Measurements from ENCODE around the gene USP5.

USP5 gene

GRCh38 chr12:6817098-6817497 is 34.9 kb upstream of the USP5 start:
- no peak for DNase-seq (ENCODE audit: low read depth)
- TF ChIP-seq CTCF (IDR thresholded peaks at IDR 0.05; ENCODE audit: low read depth, low read length, missing control alignments): no peak
- in situ Hi-C loops (cut with HindIII; ENCODE audit: low sequenced_read_pairs): no loop called here
- no peak overlapping the region for H3K4me3 ChIP-seq (ENCODE audit: low read depth, low read length)

GRCh38 chr12:6817662-6818157 is 34.2 kb upstream of the USP5 start:
- TF ChIP-seq CTCF (IDR thresholded peaks at IDR 0.05; ENCODE audit: low read depth, low read length, missing control alignments): no peak
- in situ Hi-C loops (cut with HindIII; ENCODE audit: low sequenced_read_pairs): no loop called here
- DNase-seq (ENCODE audit: low read depth): no peak
- H3K4me3 ChIP-seq (ENCODE audit: low read depth, low read length): no peak overlapping the region

- in situ Hi-C loops (cut with HindIII; ENCODE audit: low sequenced_read_pairs): no loop called here
- no peak for DNase-seq (ENCODE audit: low read depth)
These were observed 33.7 kb upstream of the USP5 start for GRCh38 chr12:6818222-6818621.

GRCh38 chr12:6818645-6819044 is 33.3 kb upstream of the USP5 start:
- DNase-seq (ENCODE audit: low read depth): no peak
- TF ChIP-seq CTCF (IDR thresholded peaks at IDR 0.05; ENCODE audit: low read depth, low read length, missing control alignments): no peak
- no peak overlapping the region for H3K4me3 ChIP-seq (ENCODE audit: low read depth, low read length)
- in situ Hi-C loops (cut with HindIII; ENCODE audit: low sequenced_read_pairs): no loop called here

More at GRCh38 chr12:6818222-6818621, 33.7 kb upstream of the USP5 start:
- TF ChIP-seq CTCF (IDR thresholded peaks at IDR 0.05; ENCODE audit: low read depth, low read length, missing control alignments): no peak
- H3K4me3 ChIP-seq (ENCODE audit: low read depth, low read length): no peak overlapping the region

- H3K4me3 ChIP-seq (ENCODE audit: low read depth, low read length): no peak overlapping the region
- DNase-seq (ENCODE audit: low read depth): no peak
- in situ Hi-C loops (cut with HindIII; ENCODE audit: low sequenced_read_pairs): no loop called here
- TF ChIP-seq CTCF (IDR thresholded peaks at IDR 0.05; ENCODE audit: low read depth, low read length, missing control alignments): no peak
These were observed 32.6 kb upstream of the USP5 start for GRCh38 chr12:6819106-6820030.

- DNase-seq (ENCODE audit: low read depth): no peak
- TF ChIP-seq CTCF (IDR thresholded peaks at IDR 0.05; ENCODE audit: low read depth, low read length, missing control alignments): no peak
- no peak overlapping the region for H3K4me3 ChIP-seq (ENCODE audit: low read depth, low read length)
- in situ Hi-C loops (cut with HindIII; ENCODE audit: low sequenced_read_pairs): no loop called here
These were observed 31.8 kb upstream of the USP5 start for GRCh38 chr12:6820166-6820565.
